Caco-2 (cell line): ENCODE measurements around the gene MT1A. TPM values are rescaled to one million over a fixed set of nuclear protein-coding genes. Genes with fewer than 3 reads are reported as not detected.
"Not testable (repeated sequence)": the region's sequence is repeated elsewhere in the genome, so short reads cannot be mapped to it uniquely, and the experiment has no call there.

Source experiments
- BruUV-seq: library from RNA; stranded (reverse); fragments of 400-500 nt; replicated peaks from 2 replicates; lab custom pipeline; 2021; lab: Mats Ljungman, UMichigan
- CTCF ChIA-PET: fragments of 300-600 bp; sonication (Branson Sonifier 250); formaldehyde crosslinking; loops from one replicate; lab custom pipeline; 2022; ENCODE audit warnings: antibody characterized with exemption; lab: Charles Lee
- POLR2A ChIA-PET: fragments of 300-600 bp; sonication (Branson Sonifier 250); formaldehyde crosslinking; loops from one replicate; lab custom pipeline; 2022; ENCODE audit warnings: antibody characterized with exemption; lab: Charles Lee
- DNase-seq, 2 experiments: peaks; one replicate each; pipeline versions ENCODE4 v3.0.0 to v3.0.0-alpha.2; 2020 to 2022
- H3K27me3 ChIP-seq: replicated peaks from 2 replicates; pipeline ENCODE4 v1.6.0; 2011; ENCODE audit warnings: low read length; ENCODE audit not compliant: control insufficient read depth, insufficient read depth
- H3K36me3 ChIP-seq: 2 replicates; pipeline ENCODE4 v1.5.1; 2011; ENCODE audit warnings: low read length; ENCODE audit not compliant: control insufficient read depth, insufficient read depth
- H3K4me1 ChIP-seq: fragments of 250-450 bp; sonication (Bioruptor Pico); 2 replicates; pipeline ENCODE4 v1.5.1; 2020; ENCODE audit warnings: mild to moderate bottlenecking
- H3K4me3 ChIP-seq: 2 replicates; pipeline ENCODE4 v1.5.1; 2011; ENCODE audit warnings: low read depth, mild to moderate bottlenecking, control low read depth, low read length
- H3K9me3 ChIP-seq: fragments of 250-450 bp; sonication (Bioruptor Pico); 2 replicates; pipeline ENCODE4 v1.5.1; 2020; ENCODE audit warnings: mild to moderate bottlenecking, moderate library complexity
- H3K27ac Mint-ChIP-seq: one replicate; pipeline ENCODE4 v1.8.0; 2022; ENCODE audit warnings: mixed read lengths; ENCODE audit not compliant: unreplicated experiment
- H3K27me3 Mint-ChIP-seq: one replicate; pipeline ENCODE4 v1.8.0; 2022; ENCODE audit warnings: mixed read lengths; ENCODE audit not compliant: insufficient read depth, unreplicated experiment
- H3K36me3 Mint-ChIP-seq: one replicate; pipeline ENCODE4 v1.8.0; 2022; ENCODE audit warnings: mild to moderate bottlenecking, mixed read lengths; ENCODE audit not compliant: insufficient read depth, unreplicated experiment
- H3K4me1 Mint-ChIP-seq: one replicate; pipeline ENCODE4 v1.8.0; 2022; ENCODE audit warnings: low read depth, mixed read lengths; ENCODE audit not compliant: unreplicated experiment
- H3K4me3 Mint-ChIP-seq: one replicate; pipeline ENCODE4 v1.8.0; 2022; ENCODE audit warnings: mild to moderate bottlenecking, moderate library complexity, mixed read lengths; ENCODE audit not compliant: unreplicated experiment
- H3K9me3 Mint-ChIP-seq: one replicate; pipeline ENCODE4 v1.8.0; 2022; ENCODE audit warnings: mixed read lengths; ENCODE audit not compliant: unreplicated experiment
- intact Hi-C: fragments of 100-400 bp; cut with micrococcal nuclease; formaldehyde crosslinking; loops from one replicate; pipeline ENCODE4 v1.10.0; 2022; ENCODE audit not compliant: unreplicated experiment
- total RNA-seq: library from RNA; stranded (reverse); gene quantifications from 2 replicates; pipeline ENCODE4 v1.2.3, GENCODE V29; 2022
- TF ChIP-seq, protein P1 (sequence below), 2 experiments: fragments of 200-600 bp in 1 of 2; IDR thresholded peaks; 1 replicate in 1 of 2; 2 replicates in 1 of 2; pipeline versions ENCODE4 v1.5.1 to v1.8.0; 2011 to 2022; ENCODE audit warnings: antibody characterized with exemption in 1 of 2, control low read depth in 1 of 2, inconsistent platforms in 1 of 2, low read depth in 1 of 2, low read length in 1 of 2, mild to moderate bottlenecking in 1 of 2, moderate library complexity in 1 of 2; ENCODE audit not compliant: insufficient read depth in 1 of 2, severe bottlenecking in 1 of 2, unreplicated experiment in 1 of 2

Gene MT1A
- total RNA-seq, 1 experiment from 2014 or later: 2.5 TPM

GRCh38 chr16:56672761-56673536 lies 34.5 kb downstream of the MT1A start:
- H3K9me3 ChIP-seq: no peaks in the 10 kb centered on the region
- no peaks in the 10 kb centered on the region for H3K36me3 Mint-ChIP-seq
- no TSS peak for BruUV-seq
- TF ChIP-seq, protein P1, sequence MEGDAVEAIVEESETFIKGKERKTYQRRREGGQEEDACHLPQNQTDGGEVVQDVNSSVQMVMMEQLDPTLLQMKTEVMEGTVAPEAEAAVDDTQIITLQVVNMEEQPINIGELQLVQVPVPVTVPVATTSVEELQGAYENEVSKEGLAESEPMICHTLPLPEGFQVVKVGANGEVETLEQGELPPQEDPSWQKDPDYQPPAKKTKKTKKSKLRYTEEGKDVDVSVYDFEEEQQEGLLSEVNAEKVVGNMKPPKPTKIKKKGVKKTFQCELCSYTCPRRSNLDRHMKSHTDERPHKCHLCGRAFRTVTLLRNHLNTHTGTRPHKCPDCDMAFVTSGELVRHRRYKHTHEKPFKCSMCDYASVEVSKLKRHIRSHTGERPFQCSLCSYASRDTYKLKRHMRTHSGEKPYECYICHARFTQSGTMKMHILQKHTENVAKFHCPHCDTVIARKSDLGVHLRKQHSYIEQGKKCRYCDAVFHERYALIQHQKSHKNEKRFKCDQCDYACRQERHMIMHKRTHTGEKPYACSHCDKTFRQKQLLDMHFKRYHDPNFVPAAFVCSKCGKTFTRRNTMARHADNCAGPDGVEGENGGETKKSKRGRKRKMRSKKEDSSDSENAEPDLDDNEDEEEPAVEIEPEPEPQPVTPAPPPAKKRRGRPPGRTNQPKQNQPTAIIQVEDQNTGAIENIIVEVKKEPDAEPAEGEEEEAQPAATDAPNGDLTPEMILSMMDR (IDR thresholded peaks at IDR 0.05; ENCODE audit: insufficient read depth in 1 of 2, low read depth in 1 of 2, low read length in 1 of 2, severe bottlenecking in 1 of 2, unreplicated experiment in 1 of 2): no peak
- H3K27me3 Mint-ChIP-seq: peaks cover 40% of the 10 kb centered on the region
- intact Hi-C loops: no loop called here
- H3K4me3 Mint-ChIP-seq: no peak overlapping the region
- no peaks in the 10 kb centered on the region for H3K9me3 Mint-ChIP-seq
- H3K36me3 ChIP-seq: no peaks in the 10 kb centered on the region
- H3K4me3 ChIP-seq: no peak overlapping the region
- H3K4me1 ChIP-seq: peaks cover 7% of the 10 kb centered on the region
- H3K27ac Mint-ChIP-seq: no peak overlapping the region
- no peaks in the 10 kb centered on the region for H3K4me1 Mint-ChIP-seq
- DNase-seq: no peak
- CTCF ChIA-PET: interaction anchor here (1.0 to 3.2 kb wide), 3 partner anchors 29 to 72 kb away, joined by 3 to 22 read pairs (median 5); no protein-coding TSS in a partner anchor
- POLR2A ChIA-PET: no interaction called here
- peaks cover 3% of the 10 kb centered on the region for H3K27me3 ChIP-seq

- no TSS peak for BruUV-seq
- Histone ChIP-seq H3K4me3 (no peak overlapping the region), H3K9me3 (no peaks in the 10 kb centered on the region), H3K27me3 (peaks cover 3% of the 10 kb centered on the region), H3K4me1 (peaks cover 7% of the 10 kb centered on the region), H3K36me3 (no peaks in the 10 kb centered on the region)
- Mint-ChIP-seq H3K27me3 (peaks cover 32% of the 10 kb centered on the region), H3K4me3 (no peak overlapping the region), H3K4me1 (no peaks in the 10 kb centered on the region), H3K36me3 (no peaks in the 10 kb centered on the region), H3K9me3 (no peaks in the 10 kb centered on the region), H3K27ac (no peak overlapping the region)
- CTCF ChIA-PET: interaction anchor here (0.6 to 3.2 kb wide), 7 partner anchors 17 to 180 kb away, joined by 3 to 22 read pairs (median 4); no protein-coding TSS in a partner anchor
- TF ChIP-seq, protein P1 (IDR thresholded peaks at IDR 0.05; ENCODE audit: insufficient read depth in 1 of 2, low read depth in 1 of 2, low read length in 1 of 2, severe bottlenecking in 1 of 2, unreplicated experiment in 1 of 2): peak; percentile 70 to 82
- peak in 1 of 2 experiments; percentile 70 for DNase-seq
- POLR2A ChIA-PET: interaction anchor here (0.9 kb wide), 1 partner anchor 28 kb away, joined by 3 read pairs; no protein-coding TSS in a partner anchor
- intact Hi-C loops: loop anchor here (1.0 kb wide), 3 partner anchors 28 to 115 kb away; no protein-coding TSS in a partner anchor
Observed at GRCh38 chr16:56673921-56674320, 35.5 kb downstream of the MT1A start.

DNA sequence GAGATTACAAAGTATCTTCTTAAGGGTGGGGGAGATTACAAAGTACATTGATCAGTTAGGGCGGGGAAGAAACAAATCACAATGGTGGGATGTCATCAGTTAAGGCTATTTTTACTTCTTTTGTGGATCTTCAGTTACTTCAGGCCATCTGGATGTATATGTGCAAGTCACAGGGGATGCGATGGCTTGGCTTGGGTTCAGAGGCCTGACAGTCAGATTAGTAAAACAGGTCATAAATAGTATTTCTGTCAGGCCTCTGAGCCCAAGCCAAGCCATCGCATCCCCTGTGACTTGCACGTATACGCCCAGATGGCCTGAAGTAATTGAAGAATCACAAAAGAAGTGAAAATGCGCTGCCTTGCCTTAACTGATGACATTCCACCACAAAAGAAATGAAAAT lies 36.1 kb downstream of the MT1A start:
- H3K4me1 Mint-ChIP-seq, H3K4me3 Mint-ChIP-seq, BruUV-seq, H3K4me3 ChIP-seq, H3K9me3 Mint-ChIP-seq, H3K4me1 ChIP-seq, DNase-seq, H3K36me3 Mint-ChIP-seq, H3K27me3 ChIP-seq, H3K27ac Mint-ChIP-seq, H3K36me3 ChIP-seq, POLR2A ChIA-PET, H3K9me3 ChIP-seq: not testable (repeated sequence)
- CTCF ChIA-PET: interaction anchor here (0.7 to 3.2 kb wide), 3 partner anchors 18 to 160 kb away, joined by 3 to 22 read pairs (median 4); no protein-coding TSS in a partner anchor
- intact Hi-C loops: loop anchor here (1.0 kb wide), 3 partner anchors 28 to 115 kb away; no protein-coding TSS in a partner anchor
- peaks cover 27% of the 10 kb centered on the region for H3K27me3 Mint-ChIP-seq
